Measurements from ENCODE around the gene MAN2A1.

Gene MAN2A1

DNA sequence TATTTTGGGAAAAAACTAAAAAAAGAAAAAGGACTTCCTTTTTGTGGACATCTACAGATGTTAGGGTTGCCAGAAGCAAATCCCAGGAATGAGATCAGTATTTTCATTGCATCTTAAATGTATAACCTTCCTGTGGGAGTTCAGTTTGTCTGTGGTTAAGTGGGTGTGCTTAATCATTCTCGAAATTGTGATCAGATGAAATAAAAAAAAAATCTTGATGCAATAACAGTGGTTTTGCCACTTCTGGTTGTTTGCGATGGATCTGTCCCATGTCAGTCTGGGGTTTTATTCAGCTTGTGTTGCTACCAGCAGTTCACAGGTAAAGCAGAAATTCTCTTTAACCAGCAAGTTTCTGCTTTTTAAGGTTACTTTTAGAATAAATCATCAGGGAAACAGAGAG lies 179.0 kb downstream of the MAN2A1 start:
- TF ChIP-seq ZNF629 (tag by site-specific recombination; IDR thresholded peaks at IDR 0.05) (no peak), ZNF837 (tag by site-specific recombination; IDR thresholded peaks at IDR 0.05) (no peak), ZNF16 (tag by site-specific recombination; IDR thresholded peaks at IDR 0.05; ENCODE audit: low read depth) (no peak)
- TF ChIP-seq, protein P1, sequence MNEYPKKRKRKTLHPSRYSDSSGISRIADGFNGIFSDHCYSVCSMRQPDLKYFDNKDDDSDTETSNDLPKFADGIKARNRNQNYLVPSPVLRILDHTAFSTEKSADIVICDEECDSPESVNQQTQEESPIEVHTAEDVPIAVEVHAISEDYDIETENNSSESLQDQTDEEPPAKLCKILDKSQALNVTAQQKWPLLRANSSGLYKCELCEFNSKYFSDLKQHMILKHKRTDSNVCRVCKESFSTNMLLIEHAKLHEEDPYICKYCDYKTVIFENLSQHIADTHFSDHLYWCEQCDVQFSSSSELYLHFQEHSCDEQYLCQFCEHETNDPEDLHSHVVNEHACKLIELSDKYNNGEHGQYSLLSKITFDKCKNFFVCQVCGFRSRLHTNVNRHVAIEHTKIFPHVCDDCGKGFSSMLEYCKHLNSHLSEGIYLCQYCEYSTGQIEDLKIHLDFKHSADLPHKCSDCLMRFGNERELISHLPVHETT (tag by site-specific recombination; IDR thresholded peaks at IDR 0.05) = no peak
- Histone ChIP-seq H3K9me3 (ENCODE audit: control insufficient read depth, insufficient read depth, low read depth, low read length) (no peaks in the 10 kb centered on the region), H3K27ac (ENCODE audit: extremely low read depth, low read depth, low read length) (no peak overlapping the region), H3K36me3 (ENCODE audit: control insufficient read depth in 2 of 2, insufficient read depth in 1 of 2, low read length in 2 of 2) (peaks cover 0 to 17% of the 10 kb centered on the region in 2 experiments; a peak in 1 of 3 replicates), H3K4me1 (ENCODE audit: control insufficient read depth, insufficient read depth, low read length) (no peaks in the 10 kb centered on the region), H3K4me3 (ENCODE audit: low read depth, low read length) (no peak overlapping the region)
- CTCF ChIA-PET = no interaction called here
- POLR2A ChIA-PET = no interaction called here

DNA sequence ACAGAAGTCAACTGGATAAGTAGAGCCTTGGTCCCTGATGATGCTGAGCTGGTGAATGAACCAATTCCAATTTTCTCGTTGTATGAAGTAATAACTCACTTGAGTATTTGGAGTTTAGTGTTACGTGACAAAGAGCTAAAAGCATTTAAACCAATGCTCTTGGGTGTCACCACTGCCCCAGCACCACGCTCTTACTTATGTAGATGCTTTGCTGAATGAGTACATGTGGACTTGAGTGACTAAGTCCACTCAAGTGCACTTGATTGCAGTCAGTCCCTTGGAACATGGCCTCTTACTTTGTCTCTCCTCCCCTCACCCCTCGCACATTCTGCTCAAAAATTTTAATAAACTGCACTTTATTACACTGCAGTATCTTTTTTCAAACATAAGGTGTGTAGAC lies 184.0 kb downstream of the MAN2A1 start:
- no peak overlapping the region for H3K4me3 ChIP-seq (ENCODE audit: low read depth, low read length)
- peaks cover 1% of the 10 kb centered on the region; the same call in 1 of the 2 replicates for H3K4me1 ChIP-seq (ENCODE audit: control insufficient read depth, insufficient read depth, low read length)
- no peak overlapping the region for H3K27ac ChIP-seq (ENCODE audit: extremely low read depth, low read depth, low read length)
- no peaks in the 10 kb centered on the region for H3K36me3 ChIP-seq (ENCODE audit: control insufficient read depth in 2 of 2, insufficient read depth in 1 of 2, low read length in 2 of 2)
- ChIA-PET CTCF (no interaction called here), POLR2A (no interaction called here)
- H3K9me3 ChIP-seq (ENCODE audit: control insufficient read depth, insufficient read depth, low read depth, low read length) = no peaks in the 10 kb centered on the region
- TF ChIP-seq EGR2 (tag by site-specific recombination; IDR thresholded peaks at IDR 0.05; ENCODE audit: low read depth) (no peak), ZNF324 (tag by site-specific recombination; IDR thresholded peaks at IDR 0.05) (no peak), ZNF335 (tag by site-specific recombination; conservative IDR thresholded peaks at IDR 0.05) (no peak), IKZF3 (tag by site-specific recombination; IDR thresholded peaks at IDR 0.05) (no peak), ZBTB21 (tag by site-specific recombination; IDR thresholded peaks at IDR 0.05) (no peak), OSR2 (tag by site-specific recombination; IDR thresholded peaks at IDR 0.05) (no peak), ZNF37A (tag by site-specific recombination; IDR thresholded peaks at IDR 0.05) (no peak), ZSCAN23 (tag by site-specific recombination; IDR thresholded peaks at IDR 0.05) (no peak), ZNF571 (tag by site-specific recombination; IDR thresholded peaks at IDR 0.05) (no peak), ZNF626 (tag by site-specific recombination; IDR thresholded peaks at IDR 0.05) (no peak), ZNF664 (tag by site-specific recombination; IDR thresholded peaks at IDR 0.05) (no peak), KLF16 (tag by site-specific recombination; IDR thresholded peaks at IDR 0.05) (no peak), GLIS1 (tag by site-specific recombination; IDR thresholded peaks at IDR 0.05) (no peak), ZNF670 (tag by site-specific recombination; IDR thresholded peaks at IDR 0.05; ENCODE audit: low read depth) (no peak), ZNF521 (tag by site-specific recombination; IDR thresholded peaks at IDR 0.05) (no peak), ZNF239 (tag by site-specific recombination; IDR thresholded peaks at IDR 0.05) (no peak)
- TF ChIP-seq, protein P2, sequence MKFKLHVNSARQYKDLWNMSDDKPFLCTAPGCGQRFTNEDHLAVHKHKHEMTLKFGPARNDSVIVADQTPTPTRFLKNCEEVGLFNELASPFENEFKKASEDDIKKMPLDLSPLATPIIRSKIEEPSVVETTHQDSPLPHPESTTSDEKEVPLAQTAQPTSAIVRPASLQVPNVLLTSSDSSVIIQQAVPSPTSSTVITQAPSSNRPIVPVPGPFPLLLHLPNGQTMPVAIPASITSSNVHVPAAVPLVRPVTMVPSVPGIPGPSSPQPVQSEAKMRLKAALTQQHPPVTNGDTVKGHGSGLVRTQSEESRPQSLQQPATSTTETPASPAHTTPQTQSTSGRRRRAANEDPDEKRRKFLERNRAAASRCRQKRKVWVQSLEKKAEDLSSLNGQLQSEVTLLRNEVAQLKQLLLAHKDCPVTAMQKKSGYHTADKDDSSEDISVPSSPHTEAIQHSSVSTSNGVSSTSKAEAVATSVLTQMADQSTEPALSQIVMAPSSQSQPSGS (tag by site-specific recombination; IDR thresholded peaks at IDR 0.05; ENCODE audit: low read depth) = no peak

DNA sequence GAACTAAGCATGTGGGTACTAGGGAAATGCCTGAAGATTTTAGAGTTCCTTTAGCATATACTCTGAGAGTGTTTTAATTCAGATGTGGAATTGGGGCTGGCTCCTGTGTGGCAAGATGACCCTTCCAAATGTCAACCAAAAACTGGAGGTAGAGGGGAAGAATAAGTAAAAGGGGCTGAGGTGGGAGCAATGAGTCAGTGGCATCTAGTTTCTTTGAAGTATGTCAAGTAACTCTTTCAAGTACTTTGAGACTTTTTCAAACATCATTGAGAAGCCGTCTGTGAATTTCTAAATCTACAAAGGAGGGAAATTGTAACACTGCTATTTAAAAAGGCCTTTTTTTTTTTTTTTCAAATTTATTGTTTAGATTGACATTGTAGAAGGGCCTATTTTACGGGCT lies 184.4 kb downstream of the MAN2A1 start:
- Histone ChIP-seq H3K4me3 (ENCODE audit: low read depth, low read length) (no peak overlapping the region), H3K27ac (ENCODE audit: extremely low read depth, low read depth, low read length) (no peak overlapping the region), H3K36me3 (ENCODE audit: control insufficient read depth in 2 of 2, insufficient read depth in 1 of 2, low read length in 2 of 2) (no peaks in the 10 kb centered on the region), H3K4me1 (ENCODE audit: control insufficient read depth, insufficient read depth, low read length) (peaks cover 4% of the 10 kb centered on the region; the same call in 1 of the 2 replicates), H3K9me3 (ENCODE audit: control insufficient read depth, insufficient read depth, low read depth, low read length) (no peaks in the 10 kb centered on the region)
- no peak for TF ChIP-seq GLIS2 (tag by site-specific recombination; IDR thresholded peaks at IDR 0.05)
- TF ChIP-seq, protein P3, sequence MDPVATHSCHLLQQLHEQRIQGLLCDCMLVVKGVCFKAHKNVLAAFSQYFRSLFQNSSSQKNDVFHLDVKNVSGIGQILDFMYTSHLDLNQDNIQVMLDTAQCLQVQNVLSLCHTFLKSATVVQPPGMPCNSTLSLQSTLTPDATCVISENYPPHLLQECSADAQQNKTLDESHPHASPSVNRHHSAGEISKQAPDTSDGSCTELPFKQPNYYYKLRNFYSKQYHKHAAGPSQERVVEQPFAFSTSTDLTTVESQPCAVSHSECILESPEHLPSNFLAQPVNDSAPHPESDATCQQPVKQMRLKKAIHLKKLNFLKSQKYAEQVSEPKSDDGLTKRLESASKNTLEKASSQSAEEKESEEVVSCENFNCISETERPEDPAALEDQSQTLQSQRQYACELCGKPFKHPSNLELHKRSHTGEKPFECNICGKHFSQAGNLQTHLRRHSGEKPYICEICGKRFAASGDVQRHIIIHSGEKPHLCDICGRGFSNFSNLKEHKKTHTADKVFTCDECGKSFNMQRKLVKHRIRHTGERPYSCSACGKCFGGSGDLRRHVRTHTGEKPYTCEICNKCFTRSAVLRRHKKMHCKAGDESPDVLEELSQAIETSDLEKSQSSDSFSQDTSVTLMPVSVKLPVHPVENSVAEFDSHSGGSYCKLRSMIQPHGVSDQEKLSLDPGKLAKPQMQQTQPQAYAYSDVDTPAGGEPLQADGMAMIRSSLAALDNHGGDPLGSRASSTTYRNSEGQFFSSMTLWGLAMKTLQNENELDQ (tag by site-specific recombination; IDR thresholded peaks at IDR 0.05; ENCODE audit: low read depth) = no peak
- TF ChIP-seq ZNF510 (tag by site-specific recombination; IDR thresholded peaks at IDR 0.05; ENCODE audit: insufficient replicate concordance) = no peak
- no peak for TF ChIP-seq ZFP37 (tag by site-specific recombination; IDR thresholded peaks at IDR 0.05)
- no peak for TF ChIP-seq ZNF701 (tag by site-specific recombination; IDR thresholded peaks at IDR 0.05)
- TF ChIP-seq ZNF221 (tag by site-specific recombination; IDR thresholded peaks at IDR 0.05; ENCODE audit: borderline replicate concordance) = no peak
- no peak for TF ChIP-seq ZNF76 (tag by site-specific recombination; IDR thresholded peaks at IDR 0.05; ENCODE audit: borderline replicate concordance, low read depth)
- POLR2A ChIA-PET = no interaction called here
- CTCF ChIA-PET = no interaction called here
